H7 (cell line): Measurements from ENCODE around the gene RBM20. TPM values are rescaled to one million over a fixed set of nuclear protein-coding genes. Genes with fewer than 3 reads are reported as not detected.
"Not testable (repeated sequence)": the region's sequence is repeated elsewhere in the genome, so short reads cannot be mapped to it uniquely, and the experiment has no call there.

Experiments
- DNase-seq: peaks from one replicate; pipeline ENCODE4 v3.0.0; 2012
- H3K27me3 ChIP-seq: 2 replicates; pipeline ENCODE4 v1.6.0; 2011; ENCODE audit warnings: mild to moderate bottlenecking, low read length; ENCODE audit not compliant: control insufficient read depth, insufficient read depth
- H3K36me3 ChIP-seq: replicated peaks from 2 replicates; pipeline ENCODE4 v1.5.1; 2011; ENCODE audit warnings: low read length; ENCODE audit not compliant: control insufficient read depth, insufficient read depth
- H3K4me3 ChIP-seq: 2 replicates; pipeline ENCODE4 v1.5.1; 2011; ENCODE audit warnings: low read depth, mild to moderate bottlenecking, control low read depth, low read length, moderate library complexity; ENCODE audit not compliant: insufficient read depth
- total RNA-seq: library from RNA; depleted of rRNA; stranded (reverse); fragments of >200 nt; shearing (Covaris generic); gene quantifications from 2 replicates; pipeline ENCODE4 v1.2.3, GENCODE V29; 2014

Gene RBM20
- total RNA-seq, 1 experiment from 2014 or later = 0.52 TPM

- H3K36me3 ChIP-seq = no peaks in the 10 kb centered on the region
- H3K4me3 ChIP-seq = no peak overlapping the region
- no peak for DNase-seq
- H3K27me3 ChIP-seq = peaks cover 20% of the 10 kb centered on the region
Measured at GRCh38 chr10:110649347-110650264, 5.5 kb downstream of the RBM20 start.

GRCh38 chr10:110650265-110650668 is 6.1 kb downstream of the RBM20 start:
- DNase-seq = no peak
- no peaks in the 10 kb centered on the region for H3K36me3 ChIP-seq
- H3K27me3 ChIP-seq = peaks cover 14% of the 10 kb centered on the region
- no peak overlapping the region for H3K4me3 ChIP-seq

DNA sequence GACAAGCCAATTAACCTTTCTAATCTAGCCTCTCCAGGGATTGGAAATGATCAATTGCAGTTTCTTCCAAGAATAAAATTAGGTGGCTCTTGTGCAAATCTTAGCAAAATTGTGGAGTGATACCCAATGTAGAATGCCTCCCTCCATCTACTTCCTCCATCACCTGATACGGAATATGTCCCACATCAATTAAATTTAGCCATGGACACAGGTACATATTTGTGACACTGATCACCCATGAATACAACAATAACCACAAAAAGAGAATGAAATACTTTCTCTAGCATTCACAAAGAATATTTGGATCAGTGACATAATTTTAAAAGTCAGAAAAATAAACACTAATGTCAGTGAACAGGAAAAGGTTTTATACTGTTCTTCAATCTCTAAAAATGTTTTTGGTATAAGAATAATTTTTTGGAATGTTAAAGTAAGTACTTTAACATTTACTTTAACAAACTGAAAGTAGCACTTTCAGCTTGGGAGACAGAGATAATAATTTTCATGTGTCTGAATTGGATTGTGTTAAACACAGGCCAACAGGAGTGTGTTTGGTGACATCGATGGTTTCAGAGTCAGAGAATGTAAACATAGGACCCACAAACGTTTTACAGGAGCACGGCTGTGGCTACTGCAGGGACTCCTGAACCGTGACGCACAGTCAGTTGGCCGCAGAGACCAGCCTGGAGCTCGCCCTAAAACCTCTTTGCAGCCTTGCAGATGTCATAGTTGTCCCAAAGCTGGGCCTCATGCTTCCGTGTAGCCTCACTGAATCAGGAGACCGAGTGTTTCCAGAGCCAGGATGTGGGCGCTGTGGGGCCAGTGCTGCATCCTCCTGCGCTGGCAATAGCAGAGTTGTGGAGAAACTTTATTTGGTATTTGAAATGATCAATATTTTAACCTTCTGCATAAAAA is 7.2 kb downstream of the RBM20 start:
- no peak for DNase-seq
- Histone ChIP-seq H3K4me3 (no peak overlapping the region), H3K36me3 (no peaks in the 10 kb centered on the region), H3K27me3 (peaks cover 6% of the 10 kb centered on the region)

GRCh38 chr10:110652475-110653118 is 8.5 kb downstream of the RBM20 start:
- no peaks in the 10 kb centered on the region for H3K36me3 ChIP-seq
- H3K27me3 ChIP-seq = no peaks in the 10 kb centered on the region
- H3K4me3 ChIP-seq = no peak overlapping the region
- no peak for DNase-seq

- H3K4me3 ChIP-seq = no peak overlapping the region
- no peaks in the 10 kb centered on the region for H3K27me3 ChIP-seq
- H3K36me3 ChIP-seq = no peaks in the 10 kb centered on the region
- no peak for DNase-seq
Measured at GRCh38 chr10:110655320-110655719, 11.2 kb downstream of the RBM20 start.

- Histone ChIP-seq H3K36me3 (no peaks in the 10 kb centered on the region), H3K4me3 (no peak overlapping the region), H3K27me3 (no peaks in the 10 kb centered on the region)
- no peak for DNase-seq
Measured at GRCh38 chr10:110656612-110657011, 12.5 kb downstream of the RBM20 start.

GRCh38 chr10:110657973-110658691 is 14.0 kb downstream of the RBM20 start:
- H3K27me3 ChIP-seq = no peaks in the 10 kb centered on the region
- H3K36me3 ChIP-seq = no peaks in the 10 kb centered on the region
- H3K4me3 ChIP-seq = no peak overlapping the region
- no peak for DNase-seq

- DNase-seq = no peak
- H3K36me3 ChIP-seq = no peaks in the 10 kb centered on the region
- no peaks in the 10 kb centered on the region for H3K27me3 ChIP-seq
- H3K4me3 ChIP-seq = no peak overlapping the region
Measured at GRCh38 chr10:110659558-110659957, 15.4 kb downstream of the RBM20 start.

DNA sequence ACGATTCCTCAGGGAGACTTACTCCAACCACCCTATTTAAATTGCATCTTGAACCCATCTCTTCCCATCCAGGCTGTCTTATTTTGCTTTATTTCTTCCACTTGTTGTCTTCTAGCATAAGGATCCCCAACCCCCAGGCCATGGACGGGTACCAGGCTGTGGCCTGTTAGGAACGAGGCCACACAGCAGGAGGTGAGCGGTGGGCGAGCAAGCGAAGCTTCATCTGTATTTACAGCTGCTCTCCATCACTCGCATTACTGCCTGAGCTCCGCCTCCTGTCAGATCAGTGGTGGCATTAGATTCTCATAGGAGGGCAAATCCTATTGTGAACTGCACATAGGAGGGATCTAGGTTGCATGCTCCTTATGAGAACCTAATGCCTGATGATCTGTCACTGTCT is 16.2 kb downstream of the RBM20 start:
- not testable (repeated sequence) for H3K36me3 ChIP-seq, H3K27me3 ChIP-seq, H3K4me3 ChIP-seq, DNase-seq

GRCh38 chr10:110661292-110661691 is 17.2 kb downstream of the RBM20 start:
- H3K27me3 ChIP-seq = no peaks in the 10 kb centered on the region
- H3K4me3 ChIP-seq = no peak overlapping the region
- H3K36me3 ChIP-seq = no peaks in the 10 kb centered on the region
- DNase-seq = no peak

- H3K4me3 ChIP-seq = no peak overlapping the region
- no peak for DNase-seq
- H3K36me3 ChIP-seq = no peaks in the 10 kb centered on the region
- peaks cover 17% of the 10 kb centered on the region; the same call in 1 of the 2 replicates for H3K27me3 ChIP-seq
Measured at GRCh38 chr10:110664483-110665420, 20.6 kb downstream of the RBM20 start.

DNA sequence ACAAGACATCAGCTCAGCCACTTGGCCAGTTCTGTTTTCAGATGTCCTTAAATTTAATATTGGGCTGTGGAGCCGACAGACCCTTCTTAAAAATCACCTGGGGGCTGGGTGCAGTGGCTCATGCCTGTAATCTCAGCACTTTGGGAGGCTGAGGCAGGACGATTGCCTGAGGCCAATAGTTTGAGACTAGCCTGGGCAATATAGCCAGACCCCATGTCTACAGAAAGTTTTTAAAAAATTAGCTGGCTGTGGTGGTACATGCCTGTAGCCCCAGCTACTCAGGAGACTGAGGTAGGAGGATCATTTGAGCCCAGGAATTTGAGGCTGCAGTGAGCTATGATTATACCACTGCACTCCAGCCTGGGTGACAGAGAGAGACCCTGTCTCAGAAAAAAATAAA is 22.1 kb downstream of the RBM20 start:
- not testable (repeated sequence) for DNase-seq, H3K4me3 ChIP-seq, H3K36me3 ChIP-seq
- peaks cover 27% of the 10 kb centered on the region; the same call in 1 of the 2 replicates for H3K27me3 ChIP-seq

GRCh38 chr10:110666673-110667072 is 22.5 kb downstream of the RBM20 start:
- H3K4me3 ChIP-seq = no peak overlapping the region
- no peak for DNase-seq
- H3K36me3 ChIP-seq = no peaks in the 10 kb centered on the region
- peaks cover 31% of the 10 kb centered on the region for H3K27me3 ChIP-seq
